Neural cell (in vitro differentiated cells): ENCODE data around the gene PDLIM5. TPM values are rescaled to one million over a fixed set of nuclear protein-coding genes. Genes with fewer than 3 reads are reported as not detected.
"Not testable (repeated sequence)": the region's sequence is repeated elsewhere in the genome, so short reads cannot be mapped to it uniquely, and the experiment has no call there.

ENCODE experiments used
- H2AFZ ChIP-seq: fragments of 200-600, 300-800 bp; sonication (generic), shearing (Covaris generic); 2 replicates; pipeline ENCODE4 v1.6.0; 2014; ENCODE audit warnings: low read depth, mild to moderate bottlenecking, antibody characterized with exemption, low read length, moderate library complexity
- H3F3A ChIP-seq: fragments of 200-600 bp; shearing (Covaris generic); 2 replicates; pipeline ENCODE4 v1.6.1; 2016; ENCODE audit warnings: mild to moderate bottlenecking, moderate library complexity, mixed read lengths, antibody characterized with exemption, low read length; ENCODE audit not compliant: insufficient read depth, poor library complexity, severe bottlenecking
- H3K27ac ChIP-seq: fragments of 200-600, 300-800 bp; sonication (generic), shearing (Covaris generic); 2 replicates; pipeline ENCODE4 v1.5.1; 2014; ENCODE audit warnings: mild to moderate bottlenecking, low read length, moderate library complexity
- H3K27me3 ChIP-seq: fragments of 300-800, 200-600 bp; sonication (generic), shearing (Covaris generic); 2 replicates; pipeline ENCODE4 v1.6.0; 2014; ENCODE audit warnings: mild to moderate bottlenecking, low read depth, low read length, moderate library complexity; ENCODE audit not compliant: insufficient read depth
- H3K36me3 ChIP-seq: fragments of 300-800, 200-600 bp; sonication (generic), shearing (Covaris generic); 2 replicates; pipeline ENCODE4 v1.5.1; 2014; ENCODE audit warnings: mild to moderate bottlenecking, antibody characterized with exemption, low read length, moderate library complexity; ENCODE audit not compliant: insufficient read depth
- H3K4me2 ChIP-seq: fragments of 300-800, 200-600 bp; sonication (generic), shearing (Covaris generic); 2 replicates; pipeline ENCODE4 v1.6.0; 2014; ENCODE audit warnings: mild to moderate bottlenecking, low read length
- H3K4me3 ChIP-seq: fragments of 300-800, 200-600 bp; sonication (generic), shearing (Covaris generic); 2 replicates; pipeline ENCODE4 v1.5.1; 2014; ENCODE audit warnings: mild to moderate bottlenecking, low read length, moderate library complexity
- H3K79me2 ChIP-seq: fragments of 200-600 bp; shearing (Covaris generic); replicated peaks from 2 replicates; pipeline ENCODE4 v1.6.0; 2014; ENCODE audit warnings: mild to moderate bottlenecking, low read length, moderate library complexity; ENCODE audit not compliant: insufficient read depth
- H3K9ac ChIP-seq: fragments of 300-800, 200-600 bp; sonication (generic), shearing (Covaris generic); 2 replicates; pipeline ENCODE4 v1.6.1; 2016; ENCODE audit warnings: mild to moderate bottlenecking, low read length, mixed read lengths
- H3K9me2 ChIP-seq: fragments of 200-600 bp; shearing (Covaris generic); 2 replicates; pipeline ENCODE4 v1.6.1; 2016; ENCODE audit warnings: mild to moderate bottlenecking, low read length, mixed read lengths; ENCODE audit not compliant: insufficient read depth
- H3K9me3 ChIP-seq: fragments of 200-600, 300-800 bp; sonication (generic), shearing (Covaris generic); 2 replicates; pipeline ENCODE4 v1.6.1; 2016; ENCODE audit warnings: mild to moderate bottlenecking, mixed run types, low read length, moderate library complexity, mixed read lengths
- H4K20me1 ChIP-seq: fragments of 200-600 bp; shearing (Covaris generic); 2 replicates; pipeline ENCODE4 v1.6.1; 2016; ENCODE audit warnings: mild to moderate bottlenecking, mixed run types; ENCODE audit not compliant: insufficient read depth
- CTCF ChIP-seq: fragments of 450-650 bp; IDR thresholded peaks from 2 replicates; pipeline ENCODE4 v1.5.1; 2014; ENCODE audit warnings: antibody characterized with exemption, mild to moderate bottlenecking, moderate library complexity; ENCODE audit not compliant: poor library complexity, severe bottlenecking
- EP300 ChIP-seq: fragments of 450-650 bp; conservative IDR thresholded peaks from 2 replicates; pipeline ENCODE4 v1.6.1; 2014; ENCODE audit warnings: antibody characterized with exemption, mild to moderate bottlenecking, moderate library complexity; ENCODE audit not compliant: poor library complexity, severe bottlenecking
- EZH2 ChIP-seq: fragments of 200-600, 300-800 bp; shearing (Covaris generic), sonication (generic); IDR thresholded peaks from 2 replicates; pipeline ENCODE4 v1.6.1; 2014; ENCODE audit warnings: antibody characterized with exemption, low read length, borderline replicate concordance, mild to moderate bottlenecking; ENCODE audit not compliant: insufficient read depth, poor library complexity, severe bottlenecking
- MXI1 ChIP-seq: fragments of 450-650 bp; conservative IDR thresholded peaks from 2 replicates; pipeline ENCODE4 v1.6.1; 2014; ENCODE audit warnings: antibody characterized with exemption, mild to moderate bottlenecking; ENCODE audit not compliant: poor library complexity, severe bottlenecking
- POLR2AphosphoS5 ChIP-seq: IDR thresholded peaks from 2 replicates; pipeline ENCODE4 v1.6.1; 2012
- RAD21 ChIP-seq: fragments of 450-650 bp; conservative IDR thresholded peaks from 2 replicates; pipeline ENCODE4 v1.6.1; 2014; ENCODE audit warnings: antibody characterized with exemption, mild to moderate bottlenecking, moderate library complexity
- REST ChIP-seq: IDR thresholded peaks from 2 replicates; pipeline ENCODE4 v1.6.1; 2012; ENCODE audit warnings: borderline replicate concordance
- SMC3 ChIP-seq: fragments of 450-650 bp; conservative IDR thresholded peaks from 2 replicates; pipeline ENCODE4 v1.6.1; 2014; ENCODE audit warnings: antibody characterized with exemption, mild to moderate bottlenecking, moderate library complexity; ENCODE audit not compliant: poor library complexity
- TAF1 ChIP-seq: IDR thresholded peaks from 2 replicates; pipeline ENCODE4 v1.6.1; 2012; ENCODE audit warnings: low read depth
- polyA plus RNA-seq: library from polyadenylated mRNA; depleted of rRNA; stranded (reverse); fragments of >200 nt; gene quantifications from 2 replicates; pipeline ENCODE4 v1.2.3, GENCODE V29; 2014

PDLIM5 gene
- polyA plus RNA-seq, 1 donor from 2014 or later, result 1.6 TPM

GRCh38 chr4:94508806-94509205, 57.1 kb downstream of the PDLIM5 start:
- H3K27me3 ChIP-seq, result no peaks in the 10 kb centered on the region
- H2AFZ ChIP-seq, result no peak overlapping the region
- no peaks in the 10 kb centered on the region for H3K9me3 ChIP-seq
- H3K9me2 ChIP-seq, result no peaks in the 10 kb centered on the region
- no peaks in the 10 kb centered on the region for H3K79me2 ChIP-seq
- H3K36me3 ChIP-seq, result no peaks in the 10 kb centered on the region
- H3K9ac ChIP-seq, result no peak overlapping the region
- no peak overlapping the region for H3K4me3 ChIP-seq
- no peak overlapping the region for H3K27ac ChIP-seq
- H4K20me1 ChIP-seq, result no peaks in the 10 kb centered on the region
- no peak overlapping the region for H3K4me2 ChIP-seq
- TF ChIP-seq RAD21 (no peak), POLR2AphosphoS5 (no peak), REST (no peak), CTCF (no peak), SMC3 (no peak), TAF1 (no peak), MXI1 (no peak), EZH2 (no peak), EP300 (no peak)
- no peaks in the 10 kb centered on the region for H3F3A ChIP-seq

- Histone ChIP-seq H3K4me3 (no peak overlapping the region), H3K27ac (no peak overlapping the region), H3K9me3 (no peaks in the 10 kb centered on the region), H3F3A (no peaks in the 10 kb centered on the region), H3K27me3 (no peaks in the 10 kb centered on the region), H3K36me3 (no peaks in the 10 kb centered on the region), H2AFZ (no peak overlapping the region), H3K9me2 (no peaks in the 10 kb centered on the region), H3K4me2 (no peak overlapping the region), H4K20me1 (no peaks in the 10 kb centered on the region), H3K79me2 (no peaks in the 10 kb centered on the region), H3K9ac (no peak overlapping the region)
- no peak for TF ChIP-seq MXI1
- TF ChIP-seq REST, result no peak
- TF ChIP-seq TAF1, result no peak
- TF ChIP-seq CTCF, result no peak
- TF ChIP-seq RAD21, result no peak
These were observed 59.8 kb downstream of the PDLIM5 start for GRCh38 chr4:94511591-94511990.

- not testable (repeated sequence) for H3K9me2 ChIP-seq, H4K20me1 ChIP-seq, H3K27me3 ChIP-seq, H3K79me2 ChIP-seq, H3K9ac ChIP-seq, H3F3A ChIP-seq, H3K27ac ChIP-seq, H2AFZ ChIP-seq, H3K4me3 ChIP-seq, H3K9me3 ChIP-seq, H3K36me3 ChIP-seq, H3K4me2 ChIP-seq
These were observed 61.8 kb downstream of the PDLIM5 start for GRCh38 chr4:94513532-94513931.
